ENCODE data around the gene ZNF766. TPM values are rescaled to one million over a fixed set of nuclear protein-coding genes. Genes with fewer than 3 reads are reported as not detected.

ZNF766 gene
- total and polyA plus RNA-seq, 2 of the 13 experiments (the other 11 are each of a cell fraction or from before 2014, with no cell fraction given) = 5.2 to 10.3 TPM

- TF ChIP-seq XBP1 (CRISPR knock-in tag; IDR thresholded peaks at IDR 0.05) = no peak
- TF ChIP-seq DMTF1 (CRISPR knock-in tag; IDR thresholded peaks at IDR 0.05) = no peak
- peaks cover 39 to 90% of the 10 kb centered on the region in 2 experiments for H3K36me3 ChIP-seq (replicated peaks in 1 of 2; ENCODE audit: control insufficient read depth in 1 of 2, insufficient read depth in 2 of 2, low read length in 2 of 2)
- BruUV-seq (replicated peaks) = no TSS peak
- H3K27ac ChIP-seq (ENCODE audit: extremely low read length, insufficient read depth, low read length) = no peak overlapping the region
- no peak for ATAC-seq
- no peak overlapping the region for H3K4me2 ChIP-seq (ENCODE audit: low read depth, low read length)
- H3K9ac ChIP-seq (ENCODE audit: insufficient read depth, low read depth, low read length) = no peak overlapping the region
- H4K20me1 ChIP-seq (ENCODE audit: insufficient read depth, low read length) = no peaks in the 10 kb centered on the region
- no peaks in the 10 kb centered on the region for H3K4me1 ChIP-seq (ENCODE audit: insufficient read depth, low read length)
- no peaks in the 10 kb centered on the region for H3K79me2 ChIP-seq (ENCODE audit: insufficient read depth, low read length)
- ChIA-PET POLR2A (no interaction called here), CTCF (ENCODE audit: low intra/inter-chr PET ratio, low total read pairs) (no interaction called here)
- no peaks in the 10 kb centered on the region for H3K9me3 ChIP-seq (ENCODE audit: low read length)
- in situ Hi-C loops (cut with HindIII; ENCODE audit: extremely low pct_ligation_motif_present, low pct_unique_long_range_greater_than_20kb) (no loop called here), intact Hi-C loops (cut with micrococcal nuclease; ENCODE audit: unreplicated experiment) (no loop called here)
- FAIRE-seq = no peak
- no peaks in the 10 kb centered on the region for H3K27me3 ChIP-seq (ENCODE audit: control insufficient read depth in 1 of 2, insufficient read depth in 2 of 2, low read length in 2 of 2)
- 96% methylated on average over 5 of the region's 5 CpGs for WGBS (ENCODE audit: low lambda C conversion rate)
- H2AFZ ChIP-seq (ENCODE audit: low read length) = no peak overlapping the region
- DNase-seq (ENCODE audit: low spot score) = no peak
- H3K4me3 ChIP-seq (replicated peaks in 1 of 3; ENCODE audit: insufficient read depth in 1 of 3, low read depth in 2 of 3, low read length in 3 of 3) = no peak overlapping the region
Measured at GRCh38 chr19:52224211-52224610, 45.2 kb upstream of the ZNF766 start.

GRCh38 chr19:52226652-52227051 is 42.7 kb upstream of the ZNF766 start:
- 100% methylated on average over 4 of the region's 4 CpGs for WGBS (ENCODE audit: low lambda C conversion rate)

More at GRCh38 chr19:52226652-52227051, 42.7 kb upstream of the ZNF766 start:
- no peaks in the 10 kb centered on the region for H4K20me1 ChIP-seq (ENCODE audit: insufficient read depth, low read length)
- no peak overlapping the region for H3K4me2 ChIP-seq (ENCODE audit: low read depth, low read length)
- DNase-seq (ENCODE audit: low spot score) (no peak), ATAC-seq (no peak), FAIRE-seq (no peak)
- no peak overlapping the region for H3K27ac ChIP-seq (ENCODE audit: extremely low read length, insufficient read depth, low read length)
- H3K9ac ChIP-seq (ENCODE audit: insufficient read depth, low read depth, low read length) = no peak overlapping the region
- intact Hi-C loops (cut with micrococcal nuclease; ENCODE audit: unreplicated experiment) = no loop called here
- BruUV-seq (replicated peaks) = no TSS peak
- H3K79me2 ChIP-seq (ENCODE audit: insufficient read depth, low read length) = no peaks in the 10 kb centered on the region
- H3K9me3 ChIP-seq (ENCODE audit: low read length) = no peaks in the 10 kb centered on the region
- no peak overlapping the region for H3K4me3 ChIP-seq (replicated peaks in 1 of 3; ENCODE audit: insufficient read depth in 1 of 3, low read depth in 2 of 3, low read length in 3 of 3)
- TF ChIP-seq EED (CRISPR knock-in tag; IDR thresholded peaks at IDR 0.05) (no peak), GATA4 (IDR thresholded peaks at IDR 0.05; ENCODE audit: borderline replicate concordance, low read depth) (no peak), TCF7 (IDR thresholded peaks at IDR 0.05; ENCODE audit: low read depth) (no peak), ZNF24 (IDR thresholded peaks at IDR 0.05) (no peak), ZNF20 (CRISPR knock-in tag; IDR thresholded peaks at IDR 0.05) (no peak), ARID2 (CRISPR knock-in tag; IDR thresholded peaks at IDR 0.05; ENCODE audit: borderline replicate concordance) (no peak), CENPT (CRISPR knock-in tag; IDR thresholded peaks at IDR 0.05; ENCODE audit: low read depth) (no peak), NR1H2 (CRISPR knock-in tag; IDR thresholded peaks at IDR 0.05; ENCODE audit: borderline replicate concordance, low read depth) (no peak), TOE1 (CRISPR knock-in tag; IDR thresholded peaks at IDR 0.05) (no peak)
- H3K36me3 ChIP-seq (replicated peaks in 1 of 2; ENCODE audit: control insufficient read depth in 1 of 2, insufficient read depth in 2 of 2, low read length in 2 of 2) = peaks cover 22 to 67% of the 10 kb centered on the region in 2 experiments
- in situ Hi-C loops (cut with HindIII; ENCODE audit: extremely low pct_ligation_motif_present, low pct_unique_long_range_greater_than_20kb) = no loop called here
- H2AFZ ChIP-seq (ENCODE audit: low read length) = no peak overlapping the region
- ChIA-PET POLR2A (no interaction called here), CTCF (ENCODE audit: low intra/inter-chr PET ratio, low total read pairs) (no interaction called here)
- no peaks in the 10 kb centered on the region for H3K4me1 ChIP-seq (ENCODE audit: insufficient read depth, low read length)
- no peaks in the 10 kb centered on the region for H3K27me3 ChIP-seq (ENCODE audit: control insufficient read depth in 1 of 2, insufficient read depth in 2 of 2, low read length in 2 of 2)
